Activated naive CD4-positive, alpha-beta T cell treated with anti-CD3 and anti-CD28 coated beads, Interleukin-2, amount 50 U/mL, for 24 hours (primary cell): ENCODE data around the gene SPTA1.
A peak's percentile ranks its signal among the peaks of the same experiment; 100 is the strongest.

Source experiments
- H3K27ac Mint-ChIP-seq: one replicate; pipeline ENCODE4 v1.8.0; 2021; ENCODE audit warnings: mild to moderate bottlenecking, mixed read lengths
- H3K27me3 Mint-ChIP-seq: one replicate; pipeline ENCODE4 v1.8.0; 2021; ENCODE audit warnings: mixed read lengths
- H3K36me3 Mint-ChIP-seq: one replicate; pipeline ENCODE4 v1.8.0; 2021; ENCODE audit warnings: mixed read lengths
- H3K4me1 Mint-ChIP-seq: one replicate; pipeline ENCODE4 v1.8.0; 2021; ENCODE audit warnings: mixed read lengths
- H3K4me3 Mint-ChIP-seq: one replicate; pipeline ENCODE4 v1.8.0; 2021; ENCODE audit warnings: mild to moderate bottlenecking, mixed read lengths
- H3K9me3 Mint-ChIP-seq: one replicate; pipeline ENCODE4 v1.8.0; 2021; ENCODE audit warnings: mixed read lengths

The SPTA1 gene

GRCh38 chr1:158686111-158687009 is at the start of gene SPTA1:
Gene SPTA1, minus strand, starts transcription at chr1:158686715. Its CDS starts 198 bp downstream, at chr1:158686517.
- no peaks in the 10 kb centered on the region for H3K4me1 Mint-ChIP-seq
- no peak within 1 kb of the TSS for H3K4me3 Mint-ChIP-seq
- H3K9me3 Mint-ChIP-seq = no peaks in the 10 kb centered on the region
- H3K27ac Mint-ChIP-seq = no peak within 1 kb of the TSS
- peaks cover 20% of the 10 kb centered on the region for H3K27me3 Mint-ChIP-seq
- H3K36me3 Mint-ChIP-seq = no peaks in the 10 kb centered on the region

GRCh38 chr1:158735848-158736247 is 49.3 kb upstream of the SPTA1 start:
- Mint-ChIP-seq H3K27ac (no peak overlapping the region), H3K4me1 (no peaks in the 10 kb centered on the region), H3K9me3 (no peaks in the 10 kb centered on the region), H3K4me3 (no peak overlapping the region), H3K36me3 (no peaks in the 10 kb centered on the region), H3K27me3 (peaks cover 10% of the 10 kb centered on the region)

- Mint-ChIP-seq H3K4me1 (no peaks in the 10 kb centered on the region), H3K36me3 (no peaks in the 10 kb centered on the region), H3K27me3 (no peaks in the 10 kb centered on the region), H3K4me3 (no peak overlapping the region), H3K9me3 (no peaks in the 10 kb centered on the region), H3K27ac (no peak overlapping the region)
Observed at GRCh38 chr1:158732524-158732923, 46.0 kb upstream of the SPTA1 start.

GRCh38 chr1:158731707-158732106 is 45.2 kb upstream of the SPTA1 start:
- no peak overlapping the region for H3K4me3 Mint-ChIP-seq
- H3K27ac Mint-ChIP-seq = no peak overlapping the region
- H3K27me3 Mint-ChIP-seq = peaks cover 2% of the 10 kb centered on the region
- H3K4me1 Mint-ChIP-seq = no peaks in the 10 kb centered on the region
- no peaks in the 10 kb centered on the region for H3K9me3 Mint-ChIP-seq
- no peaks in the 10 kb centered on the region for H3K36me3 Mint-ChIP-seq

GRCh38 chr1:158730453-158730852 is 43.9 kb upstream of the SPTA1 start:
- Mint-ChIP-seq H3K4me3 (no peak overlapping the region), H3K27ac (no peak overlapping the region), H3K27me3 (peaks cover 4% of the 10 kb centered on the region), H3K36me3 (no peaks in the 10 kb centered on the region), H3K4me1 (no peaks in the 10 kb centered on the region), H3K9me3 (no peaks in the 10 kb centered on the region)

- Mint-ChIP-seq H3K27ac (no peak overlapping the region), H3K4me1 (no peaks in the 10 kb centered on the region), H3K4me3 (no peak overlapping the region), H3K27me3 (peaks cover 11% of the 10 kb centered on the region), H3K36me3 (no peaks in the 10 kb centered on the region), H3K9me3 (no peaks in the 10 kb centered on the region)
Observed at GRCh38 chr1:158728510-158729225, 42.2 kb upstream of the SPTA1 start.

- H3K9me3 Mint-ChIP-seq = no peaks in the 10 kb centered on the region
Observed at GRCh38 chr1:158724442-158724841, 37.9 kb upstream of the SPTA1 start.

GRCh38 chr1:158720620-158721019 is 34.1 kb upstream of the SPTA1 start, which contains the start of gene OR6K3:
Gene OR6K3, minus strand, starts transcription at chr1:158720720. Its CDS starts 2,605 bp downstream, at chr1:158718115.
- Mint-ChIP-seq H3K27me3 (peaks cover 21% of the 10 kb centered on the region), H3K9me3 (no peaks in the 10 kb centered on the region), H3K4me1 (peaks cover 6% of the 10 kb centered on the region), H3K4me3 (no peak within 1 kb of the TSS), H3K36me3 (no peaks in the 10 kb centered on the region), H3K27ac (no peak within 1 kb of the TSS)

More at GRCh38 chr1:158724442-158724841, 37.9 kb upstream of the SPTA1 start:
- no peaks in the 10 kb centered on the region for H3K4me1 Mint-ChIP-seq
- no peaks in the 10 kb centered on the region for H3K36me3 Mint-ChIP-seq
- no peak overlapping the region for H3K4me3 Mint-ChIP-seq
- no peak overlapping the region for H3K27ac Mint-ChIP-seq
- H3K27me3 Mint-ChIP-seq = peaks cover 17% of the 10 kb centered on the region

GRCh38 chr1:158719664-158720063 is 33.1 kb upstream of the SPTA1 start:
- H3K4me1 Mint-ChIP-seq = peaks cover 6% of the 10 kb centered on the region
- H3K27ac Mint-ChIP-seq = no peak overlapping the region
- peaks cover 24% of the 10 kb centered on the region for H3K27me3 Mint-ChIP-seq
- H3K36me3 Mint-ChIP-seq = no peaks in the 10 kb centered on the region
- H3K9me3 Mint-ChIP-seq = no peaks in the 10 kb centered on the region
- H3K4me3 Mint-ChIP-seq = no peak overlapping the region

- H3K9me3 Mint-ChIP-seq = no peaks in the 10 kb centered on the region
- H3K27ac Mint-ChIP-seq = no peak overlapping the region
- H3K4me3 Mint-ChIP-seq = no peak overlapping the region
- peaks cover 6% of the 10 kb centered on the region for H3K4me1 Mint-ChIP-seq
- H3K27me3 Mint-ChIP-seq = peaks cover 20% of the 10 kb centered on the region
- no peaks in the 10 kb centered on the region for H3K36me3 Mint-ChIP-seq
Observed at GRCh38 chr1:158717344-158717743, 30.8 kb upstream of the SPTA1 start.

- H3K27ac Mint-ChIP-seq = peak overlapping the region; percentile 85
- peaks cover 24% of the 10 kb centered on the region for H3K27me3 Mint-ChIP-seq
- H3K4me3 Mint-ChIP-seq = no peak overlapping the region
Observed at GRCh38 chr1:158716335-158716734, 29.8 kb upstream of the SPTA1 start.

GRCh38 chr1:158714754-158715153 is 28.2 kb upstream of the SPTA1 start:
- Mint-ChIP-seq H3K27ac (peak overlapping the region; percentile 27), H3K36me3 (no peaks in the 10 kb centered on the region), H3K4me3 (no peak overlapping the region), H3K27me3 (peaks cover 25% of the 10 kb centered on the region), H3K9me3 (no peaks in the 10 kb centered on the region), H3K4me1 (peaks cover 6% of the 10 kb centered on the region)

More at GRCh38 chr1:158716335-158716734, 29.8 kb upstream of the SPTA1 start:
- peaks cover 6% of the 10 kb centered on the region for H3K4me1 Mint-ChIP-seq
- no peaks in the 10 kb centered on the region for H3K36me3 Mint-ChIP-seq
- H3K9me3 Mint-ChIP-seq = no peaks in the 10 kb centered on the region

GRCh38 chr1:158711098-158711497 is 24.6 kb upstream of the SPTA1 start:
- H3K27ac Mint-ChIP-seq = no peak overlapping the region
- no peaks in the 10 kb centered on the region for H3K36me3 Mint-ChIP-seq
- H3K4me1 Mint-ChIP-seq = no peaks in the 10 kb centered on the region
- H3K9me3 Mint-ChIP-seq = no peaks in the 10 kb centered on the region
- H3K4me3 Mint-ChIP-seq = no peak overlapping the region
- peaks cover 20% of the 10 kb centered on the region for H3K27me3 Mint-ChIP-seq

- Mint-ChIP-seq H3K4me3 (no peak overlapping the region), H3K27me3 (peaks cover 3% of the 10 kb centered on the region), H3K9me3 (no peaks in the 10 kb centered on the region), H3K4me1 (no peaks in the 10 kb centered on the region), H3K36me3 (no peaks in the 10 kb centered on the region), H3K27ac (no peak overlapping the region)
Observed at GRCh38 chr1:158706096-158706495, 19.6 kb upstream of the SPTA1 start.

- H3K27ac Mint-ChIP-seq = no peak within 1 kb of the TSS
- H3K4me1 Mint-ChIP-seq = no peaks in the 10 kb centered on the region
- H3K36me3 Mint-ChIP-seq = no peaks in the 10 kb centered on the region
- no peaks in the 10 kb centered on the region for H3K9me3 Mint-ChIP-seq
- no peak within 1 kb of the TSS for H3K4me3 Mint-ChIP-seq
- H3K27me3 Mint-ChIP-seq = peaks cover 11% of the 10 kb centered on the region
Observed at GRCh38 chr1:158700552-158700951, 14.0 kb upstream of the SPTA1 start, which contains the start of gene OR6K2. Gene OR6K2, minus strand, starts transcription at chr1:158700652. Its CDS starts 0 bp downstream, at chr1:158700652.

GRCh38 chr1:158694596-158694995 is 8.1 kb upstream of the SPTA1 start:
- Mint-ChIP-seq H3K4me1 (no peaks in the 10 kb centered on the region), H3K27ac (no peak overlapping the region), H3K36me3 (no peaks in the 10 kb centered on the region), H3K9me3 (no peaks in the 10 kb centered on the region), H3K4me3 (no peak overlapping the region), H3K27me3 (peaks cover 10% of the 10 kb centered on the region)
